ENCODE data around the gene SPAG8. TPM values are rescaled to one million over a fixed set of nuclear protein-coding genes. Genes with fewer than 3 reads are reported as not detected.

The SPAG8 gene
- total and polyA plus RNA-seq, 9 of the 15 experiments (the other 6 are each of a cell fraction or from before 2014, with no cell fraction given) = 0.03 to 0.47 (median 0.21) TPM

DNA sequence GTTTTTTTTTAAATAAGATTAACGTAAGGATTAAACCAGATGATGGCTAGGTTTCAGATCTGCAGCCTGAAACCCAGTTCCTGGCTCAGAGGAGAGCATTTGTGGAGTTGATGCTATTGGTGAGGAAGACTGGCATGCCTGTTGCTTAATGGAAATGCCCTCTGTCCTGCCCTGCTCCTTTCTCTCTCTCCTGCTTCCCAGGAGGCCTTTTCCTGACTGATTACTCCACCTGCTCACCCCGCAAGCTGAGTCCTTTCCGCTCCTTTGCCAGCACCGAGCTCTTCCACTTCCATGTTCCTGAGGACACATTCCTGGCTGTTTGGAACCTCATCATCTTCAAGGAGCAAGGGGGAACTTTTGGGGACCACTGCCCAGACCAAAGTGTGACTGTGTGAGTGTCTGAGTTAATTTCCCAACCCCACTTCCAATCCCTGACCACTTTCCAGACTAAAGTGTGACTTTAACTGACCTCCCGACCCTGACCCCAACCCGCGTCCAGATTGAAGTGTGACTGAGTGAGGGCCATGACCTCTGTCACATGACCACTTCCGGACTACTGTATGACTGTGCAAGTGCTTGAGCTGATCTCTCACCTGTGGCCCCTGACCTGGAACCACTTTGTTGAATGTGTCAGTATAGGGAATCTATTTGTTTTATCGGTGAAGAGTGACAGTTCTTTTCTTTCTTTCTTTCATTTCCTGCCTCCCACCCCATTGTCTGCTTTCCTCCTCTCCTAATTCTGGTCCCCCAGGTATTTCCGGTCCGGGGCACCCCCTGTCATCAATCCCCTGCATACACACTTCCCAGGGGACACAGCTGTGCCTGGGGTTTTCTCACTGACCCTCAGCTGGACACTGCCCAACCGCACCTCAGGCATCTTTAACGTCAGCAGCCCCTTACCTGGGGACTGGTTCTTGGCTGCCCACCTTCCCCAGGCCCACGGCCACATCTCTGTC is 22.5 kb upstream of the SPAG8 start (continued):
- TF ChIP-seq, protein P1, sequence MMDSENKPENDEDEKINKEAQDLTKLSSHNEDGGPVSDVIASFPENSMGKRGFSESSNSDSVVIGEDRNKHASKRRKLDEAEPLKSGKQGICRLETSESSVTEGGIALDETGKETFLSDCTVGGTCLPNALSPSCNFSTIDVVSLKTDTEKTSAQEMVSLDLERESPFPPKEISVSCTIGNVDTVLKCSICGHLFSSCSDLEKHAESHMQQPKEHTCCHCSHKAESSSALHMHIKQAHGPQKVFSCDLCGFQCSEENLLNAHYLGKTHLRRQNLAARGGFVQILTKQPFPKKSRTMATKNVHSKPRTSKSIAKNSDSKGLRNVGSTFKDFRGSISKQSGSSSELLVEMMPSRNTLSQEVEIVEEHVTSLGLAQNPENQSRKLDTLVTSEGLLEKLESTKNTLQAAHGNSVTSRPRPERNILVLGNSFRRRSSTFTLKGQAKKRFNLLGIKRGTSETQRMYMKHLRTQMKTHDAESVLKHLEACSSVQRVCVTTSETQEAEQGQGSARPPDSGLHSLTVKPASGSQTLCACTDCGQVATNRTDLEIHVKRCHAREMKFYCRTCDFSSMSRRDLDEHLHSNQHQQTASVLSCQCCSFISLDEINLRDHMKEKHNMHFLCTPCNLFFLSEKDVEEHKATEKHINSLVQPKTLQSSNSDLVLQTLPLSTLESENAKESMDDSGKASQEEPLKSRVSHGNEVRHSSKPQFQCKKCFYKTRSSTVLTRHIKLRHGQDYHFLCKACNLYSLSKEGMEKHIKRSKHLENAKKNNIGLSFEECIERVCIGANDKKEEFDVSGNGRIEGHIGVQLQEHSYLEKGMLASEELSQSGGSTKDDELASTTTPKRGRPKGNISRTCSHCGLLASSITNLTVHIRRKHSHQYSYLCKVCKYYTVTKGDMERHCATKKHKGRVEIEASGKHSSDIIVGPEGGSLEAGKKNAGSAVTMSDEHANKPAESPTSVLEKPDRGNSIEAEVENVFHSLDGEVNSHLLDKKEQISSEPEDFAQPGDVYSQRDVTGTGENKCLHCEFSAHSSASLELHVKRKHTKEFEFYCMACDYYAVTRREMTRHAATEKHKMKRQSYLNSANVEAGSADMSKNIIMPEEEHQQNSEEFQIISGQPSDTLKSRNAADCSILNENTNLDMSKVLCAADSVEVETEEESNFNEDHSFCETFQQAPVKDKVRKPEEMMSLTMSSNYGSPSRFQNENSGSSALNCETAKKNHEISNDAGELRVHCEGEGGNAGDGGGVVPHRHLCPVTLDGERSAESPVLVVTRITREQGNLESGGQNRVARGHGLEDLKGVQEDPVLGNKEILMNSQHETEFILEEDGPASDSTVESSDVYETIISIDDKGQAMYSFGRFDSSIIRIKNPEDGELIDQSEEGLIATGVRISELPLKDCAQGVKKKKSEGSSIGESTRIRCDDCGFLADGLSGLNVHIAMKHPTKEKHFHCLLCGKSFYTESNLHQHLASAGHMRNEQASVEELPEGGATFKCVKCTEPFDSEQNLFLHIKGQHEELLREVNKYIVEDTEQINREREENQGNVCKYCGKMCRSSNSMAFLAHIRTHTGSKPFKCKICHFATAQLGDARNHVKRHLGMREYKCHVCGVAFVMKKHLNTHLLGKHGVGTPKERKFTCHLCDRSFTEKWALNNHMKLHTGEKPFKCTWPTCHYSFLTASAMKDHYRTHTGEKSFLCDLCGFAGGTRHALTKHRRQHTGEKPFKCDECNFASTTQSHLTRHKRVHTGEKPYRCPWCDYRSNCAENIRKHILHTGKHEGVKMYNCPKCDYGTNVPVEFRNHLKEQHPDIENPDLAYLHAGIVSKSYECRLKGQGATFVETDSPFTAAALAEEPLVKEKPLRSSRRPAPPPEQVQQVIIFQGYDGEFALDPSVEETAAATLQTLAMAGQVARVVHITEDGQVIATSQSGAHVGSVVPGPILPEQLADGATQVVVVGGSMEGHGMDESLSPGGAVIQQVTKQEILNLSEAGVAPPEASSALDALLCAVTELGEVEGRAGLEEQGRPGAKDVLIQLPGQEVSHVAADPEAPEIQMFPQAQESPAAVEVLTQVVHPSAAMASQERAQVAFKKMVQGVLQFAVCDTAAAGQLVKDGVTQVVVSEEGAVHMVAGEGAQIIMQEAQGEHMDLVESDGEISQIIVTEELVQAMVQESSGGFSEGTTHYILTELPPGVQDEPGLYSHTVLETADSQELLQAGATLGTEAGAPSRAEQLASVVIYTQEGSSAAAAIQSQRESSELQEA (IDR thresholded peaks at IDR 0.05; ENCODE audit: low read depth) = no peak
- no peak for TF ChIP-seq POLR2H (tag; IDR thresholded peaks at IDR 0.05; ENCODE audit: low read depth)
- no peak for TF ChIP-seq IFI16 (CRISPR knock-in tag; IDR thresholded peaks at IDR 0.05)
- TF ChIP-seq BRF1 (IDR thresholded peaks at IDR 0.05; ENCODE audit: borderline replicate concordance, extremely low read depth, insufficient read length) = no peak
- no peak for TF ChIP-seq TFAM (CRISPR knock-in tag; conservative IDR thresholded peaks at IDR 0.05)
- TF ChIP-seq ATF6 (CRISPR knock-in tag; IDR thresholded peaks at IDR 0.05) = no peak
- no peak for TF ChIP-seq KLF10 (CRISPR knock-in tag; IDR thresholded peaks at IDR 0.05)
- TF ChIP-seq, protein P2, sequence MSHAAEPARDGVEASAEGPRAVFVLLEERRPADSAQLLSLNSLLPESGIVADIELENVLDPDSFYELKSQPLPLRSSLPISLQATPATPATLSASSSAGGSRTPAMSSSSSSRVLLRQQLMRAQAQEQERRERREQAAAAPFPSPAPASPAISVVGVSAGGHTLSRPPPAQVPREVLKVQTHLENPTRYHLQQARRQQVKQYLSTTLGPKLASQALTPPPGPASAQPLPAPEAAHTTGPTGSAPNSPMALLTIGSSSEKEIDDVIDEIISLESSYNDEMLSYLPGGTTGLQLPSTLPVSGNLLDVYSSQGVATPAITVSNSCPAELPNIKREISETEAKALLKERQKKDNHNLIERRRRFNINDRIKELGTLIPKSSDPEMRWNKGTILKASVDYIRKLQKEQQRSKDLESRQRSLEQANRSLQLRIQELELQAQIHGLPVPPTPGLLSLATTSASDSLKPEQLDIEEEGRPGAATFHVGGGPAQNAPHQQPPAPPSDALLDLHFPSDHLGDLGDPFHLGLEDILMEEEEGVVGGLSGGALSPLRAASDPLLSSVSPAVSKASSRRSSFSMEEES (CRISPR knock-in tag; IDR thresholded peaks at IDR 0.05) = peak; percentile 68
- no peak for TF ChIP-seq PHB (CRISPR knock-in tag; IDR thresholded peaks at IDR 0.05)
- TF ChIP-seq, protein P3, sequence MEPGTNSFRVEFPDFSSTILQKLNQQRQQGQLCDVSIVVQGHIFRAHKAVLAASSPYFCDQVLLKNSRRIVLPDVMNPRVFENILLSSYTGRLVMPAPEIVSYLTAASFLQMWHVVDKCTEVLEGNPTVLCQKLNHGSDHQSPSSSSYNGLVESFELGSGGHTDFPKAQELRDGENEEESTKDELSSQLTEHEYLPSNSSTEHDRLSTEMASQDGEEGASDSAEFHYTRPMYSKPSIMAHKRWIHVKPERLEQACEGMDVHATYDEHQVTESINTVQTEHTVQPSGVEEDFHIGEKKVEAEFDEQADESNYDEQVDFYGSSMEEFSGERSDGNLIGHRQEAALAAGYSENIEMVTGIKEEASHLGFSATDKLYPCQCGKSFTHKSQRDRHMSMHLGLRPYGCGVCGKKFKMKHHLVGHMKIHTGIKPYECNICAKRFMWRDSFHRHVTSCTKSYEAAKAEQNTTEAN (CRISPR knock-in tag; IDR thresholded peaks at IDR 0.05) = no peak
- TF ChIP-seq ZNF644 (tag; IDR thresholded peaks at IDR 0.05; ENCODE audit: low read depth) = no peak
- TF ChIP-seq JUNB (CRISPR knock-in tag; conservative IDR thresholded peaks at IDR 0.05) = no peak
- no peak for TF ChIP-seq SOX6 (IDR thresholded peaks at IDR 0.05)
- TF ChIP-seq DDX20 (tag; IDR thresholded peaks at IDR 0.05; ENCODE audit: low read depth) = no peak

Data from K562 (cell line).